Gastrocnemius medialis (tissue), 4 donors: ENCODE results near the gene HIVEP3. TPM values are rescaled to one million over a fixed set of nuclear protein-coding genes. Genes with fewer than 3 reads are reported as not detected.

ENCODE experiments used
- ATAC-seq, 2 donors: fragments of 150-250 bp; one replicate each; pipeline ENCODE4 v1.9.1; 2016
- DNase-seq, 2 donors: peaks; one replicate each; pipeline ENCODE4 v3.0.0-alpha.2; 2019
- H3K27ac ChIP-seq, 4 donors: fragments of 200-600 bp; sonication (generic); 1 replicate in 1 of 4; 2 replicates in 3 of 4; pipeline ENCODE4 v1.5.1; 2016 to 2018; ENCODE audit warnings: mild to moderate bottlenecking in 2 of 4, moderate library complexity in 1 of 4
- H3K27me3 ChIP-seq, 3 donors: fragments of 200-600 bp; sonication (generic) in 2 of 3; 1 replicate in 1 of 3; 2 replicates in 2 of 3; pipeline versions ENCODE4 v1.5.1 to v1.6.0; 2016 to 2019; ENCODE audit warnings: mild to moderate bottlenecking in 1 of 3, moderate library complexity in 1 of 3
- H3K36me3 ChIP-seq, 2 donors: fragments of 200-600 bp; sonication (generic) in 1 of 2; one replicate each; pipeline ENCODE4 v1.5.1; 2017 to 2018
- H3K4me1 ChIP-seq, 2 donors: fragments of 200-600 bp; sonication (generic) in 1 of 2; one replicate each; pipeline ENCODE4 v1.5.1; 2016 to 2017; ENCODE audit warnings: mild to moderate bottlenecking in 2 of 2
- H3K4me3 ChIP-seq, 4 donors: fragments of 200-600 bp; sonication (generic) in 3 of 4; 1 replicate in 1 of 4; 2 replicates in 3 of 4; pipeline ENCODE4 v1.5.1; 2016 to 2019; ENCODE audit warnings: mild to moderate bottlenecking in 2 of 4
- H3K9me3 ChIP-seq, 3 donors: fragments of 200-600 bp; sonication (generic) in 2 of 3; 1 replicate in 1 of 3; 2 replicates in 2 of 3; pipeline ENCODE4 v1.5.1; 2016 to 2019
- POLR2A ChIP-seq, 2 donors: fragments of 450-650 bp; IDR thresholded peaks; one replicate each; pipeline ENCODE4 v1.6.1; 2017; ENCODE audit warnings: antibody characterized with exemption in 2 of 2, mild to moderate bottlenecking in 2 of 2, moderate library complexity in 2 of 2
- in situ Hi-C, 4 donors: fragments of 200-750 bp; cut with MboI; loops; one replicate each; pipeline versions ENCODE4 v1.15.0 to v1.8.0; 2017; ENCODE audit warnings: low sequenced_read_pairs in 4 of 4
- intact Hi-C: fragments of 100-400 bp; cut with DNase I; formaldehyde crosslinking; loops from one replicate; pipeline ENCODE4 v1.15.1; 2023; ENCODE audit warnings: low total_unique reads
- total RNA-seq, 4 donors: library from RNA; depleted of rRNA; stranded (reverse); fragments of >200 nt; gene quantifications; one replicate each; pipeline versions ENCODE4 v1.1.0 to v1.2.3, GENCODE V29; 2016
- TF ChIP-seq, protein P1 (sequence below), 5 experiments: fragments of 450-650 bp in 3 of 5; fragments of 200-600 bp in 2 of 5; sonication (generic) in 2 of 5; IDR thresholded peaks in 4 of 5; conservative IDR thresholded peaks in 1 of 5; 1 replicate in 4 of 5; 2 replicates in 1 of 5; pipeline ENCODE4 v1.5.1; 2016 to 2019; ENCODE audit warnings: antibody characterized with exemption in 5 of 5, mild to moderate bottlenecking in 3 of 5, moderate library complexity in 3 of 5

HIVEP3 gene
- total RNA-seq, 4 donors from 2014 or later = 0.80 to 1.8 (median 1.3) TPM

DNA sequence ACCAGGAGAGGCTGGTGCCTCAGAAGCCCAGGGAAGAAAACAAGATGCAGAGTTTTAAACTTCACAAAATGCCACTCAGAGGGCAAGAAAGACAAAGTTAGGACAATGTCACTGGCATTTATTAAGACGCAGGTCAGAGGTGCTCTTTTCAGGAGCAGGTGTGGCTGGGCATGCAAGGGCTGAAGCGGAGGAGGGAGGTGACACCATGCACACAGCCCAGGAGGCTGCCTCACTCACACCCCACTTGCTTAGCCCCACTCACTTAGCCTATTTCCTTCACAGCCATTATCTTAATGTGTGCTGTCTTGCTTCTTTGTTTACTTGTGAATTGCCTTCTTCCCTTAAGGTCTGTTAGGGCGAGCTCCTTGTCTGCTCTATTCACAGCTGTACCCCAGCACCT, 17.2 kb downstream of the HIVEP3 start:
- intact Hi-C loops (no loop called here), in situ Hi-C loops (no loop called here)
- no peak overlapping the region for H3K4me3 ChIP-seq
- H3K36me3 ChIP-seq = no peaks in the 10 kb centered on the region
- no peak for TF ChIP-seq POLR2A (IDR thresholded peaks at IDR 0.05)
- TF ChIP-seq, protein P1, sequence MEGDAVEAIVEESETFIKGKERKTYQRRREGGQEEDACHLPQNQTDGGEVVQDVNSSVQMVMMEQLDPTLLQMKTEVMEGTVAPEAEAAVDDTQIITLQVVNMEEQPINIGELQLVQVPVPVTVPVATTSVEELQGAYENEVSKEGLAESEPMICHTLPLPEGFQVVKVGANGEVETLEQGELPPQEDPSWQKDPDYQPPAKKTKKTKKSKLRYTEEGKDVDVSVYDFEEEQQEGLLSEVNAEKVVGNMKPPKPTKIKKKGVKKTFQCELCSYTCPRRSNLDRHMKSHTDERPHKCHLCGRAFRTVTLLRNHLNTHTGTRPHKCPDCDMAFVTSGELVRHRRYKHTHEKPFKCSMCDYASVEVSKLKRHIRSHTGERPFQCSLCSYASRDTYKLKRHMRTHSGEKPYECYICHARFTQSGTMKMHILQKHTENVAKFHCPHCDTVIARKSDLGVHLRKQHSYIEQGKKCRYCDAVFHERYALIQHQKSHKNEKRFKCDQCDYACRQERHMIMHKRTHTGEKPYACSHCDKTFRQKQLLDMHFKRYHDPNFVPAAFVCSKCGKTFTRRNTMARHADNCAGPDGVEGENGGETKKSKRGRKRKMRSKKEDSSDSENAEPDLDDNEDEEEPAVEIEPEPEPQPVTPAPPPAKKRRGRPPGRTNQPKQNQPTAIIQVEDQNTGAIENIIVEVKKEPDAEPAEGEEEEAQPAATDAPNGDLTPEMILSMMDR (IDR thresholded peaks at IDR 0.05 in 4 of 5, conservative IDR thresholded peaks at IDR 0.05 in 1 of 5) = no peak
- H3K27ac ChIP-seq = no peak overlapping the region
- H3K9me3 ChIP-seq = no peaks in the 10 kb centered on the region
- DNase-seq (no peak), ATAC-seq (no peak)
- no peaks in the 10 kb centered on the region for H3K27me3 ChIP-seq
- H3K4me1 ChIP-seq = peaks cover 10 to 20% of the 10 kb centered on the region in 2 donors

DNA sequence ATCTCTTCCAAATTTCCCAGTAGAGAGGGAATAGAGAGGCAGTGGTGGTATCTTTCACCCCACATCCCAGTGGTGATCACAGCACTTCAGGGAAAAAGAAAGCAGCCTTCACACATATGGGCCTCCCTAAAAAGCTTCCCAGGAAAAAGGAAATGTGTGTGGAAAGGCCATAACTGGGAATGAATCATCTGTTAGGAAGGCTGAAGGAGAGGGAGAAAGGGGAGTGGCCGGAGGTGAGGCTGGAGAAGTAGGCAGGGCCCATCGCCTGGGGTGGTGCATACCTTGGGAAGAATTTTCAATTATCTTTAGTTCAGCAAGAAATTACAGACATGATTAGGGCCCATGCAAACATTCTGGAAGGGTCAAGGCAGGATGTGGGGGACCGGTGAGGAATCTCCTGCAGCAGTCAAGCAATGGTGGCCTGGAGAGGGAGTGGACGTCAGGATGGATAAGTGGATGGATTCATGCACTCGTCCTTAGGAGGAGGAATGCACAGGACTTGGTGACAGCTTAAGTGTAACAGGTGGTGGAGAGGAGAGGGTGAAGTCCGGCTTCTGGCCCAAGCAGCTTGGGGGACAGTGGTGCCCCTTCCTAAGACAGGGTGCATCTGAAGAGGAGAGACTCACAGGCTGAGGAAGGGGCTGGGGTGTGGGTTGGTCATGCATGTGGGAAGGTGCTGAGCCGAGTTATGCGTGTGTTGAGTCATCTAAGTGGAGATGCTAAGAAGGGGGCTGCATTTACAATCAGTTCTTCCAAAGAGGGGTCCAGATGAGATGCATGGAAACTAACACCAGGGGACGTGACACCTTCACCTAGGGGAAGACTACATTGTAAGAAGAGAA, 17.9 kb downstream of the HIVEP3 start:
- in situ Hi-C loops = no loop called here

GRCh38 chr1:41898191-41898713, 20.5 kb downstream of the HIVEP3 start:
- no peak overlapping the region for H3K27ac ChIP-seq
- no peak for DNase-seq
- no peak overlapping the region for H3K4me3 ChIP-seq
- H3K4me1 ChIP-seq = peaks cover 31 to 40% of the 10 kb centered on the region in 2 donors
- ATAC-seq = no peak
- H3K27me3 ChIP-seq = no peaks in the 10 kb centered on the region
- intact Hi-C loops = no loop called here
- H3K36me3 ChIP-seq = no peaks in the 10 kb centered on the region
- in situ Hi-C loops = no loop called here
- H3K9me3 ChIP-seq = no peaks in the 10 kb centered on the region
- TF ChIP-seq, protein P1 (IDR thresholded peaks at IDR 0.05 in 4 of 5, conservative IDR thresholded peaks at IDR 0.05 in 1 of 5) = no peak
- TF ChIP-seq POLR2A (IDR thresholded peaks at IDR 0.05) = no peak

More for the DNA sequence above, 17.9 kb downstream of the HIVEP3 start:
- no peak for TF ChIP-seq POLR2A (IDR thresholded peaks at IDR 0.05)
- TF ChIP-seq, protein P1 (IDR thresholded peaks at IDR 0.05 in 4 of 5, conservative IDR thresholded peaks at IDR 0.05 in 1 of 5) = no peak
- Histone ChIP-seq H3K27me3 (no peaks in the 10 kb centered on the region), H3K27ac (no peak overlapping the region), H3K4me1 (peaks cover 10 to 21% of the 10 kb centered on the region in 2 donors), H3K4me3 (no peak overlapping the region), H3K36me3 (no peaks in the 10 kb centered on the region), H3K9me3 (no peaks in the 10 kb centered on the region)
- intact Hi-C loops = no loop called here
- ATAC-seq = no peak
- no peak for DNase-seq

- no peak overlapping the region for H3K4me3 ChIP-seq
- intact Hi-C loops = no loop called here
- H3K4me1 ChIP-seq = peaks cover 52 to 53% of the 10 kb centered on the region in 2 donors
- peak overlapping the region in 3 of 4 donors; percentile 68 to 75 (median 69) for H3K27ac ChIP-seq
- DNase-seq (no peak), ATAC-seq (no peak)
- H3K9me3 ChIP-seq = no peaks in the 10 kb centered on the region
- in situ Hi-C loops = no loop called here
- H3K36me3 ChIP-seq = no peaks in the 10 kb centered on the region
- TF ChIP-seq, protein P1 (IDR thresholded peaks at IDR 0.05 in 4 of 5, conservative IDR thresholded peaks at IDR 0.05 in 1 of 5) = no peak
- no peak for TF ChIP-seq POLR2A (IDR thresholded peaks at IDR 0.05)
- no peaks in the 10 kb centered on the region for H3K27me3 ChIP-seq
Observed at GRCh38 chr1:41895552-41895951, 23.2 kb downstream of the HIVEP3 start.
